ENCODE measurements around the gene PCDH20. TPM values are rescaled to one million over a fixed set of nuclear protein-coding genes. Genes with fewer than 3 reads are reported as not detected.

The PCDH20 gene
- total RNA-seq, 2 donors from 2014 or later, result 4.3 to 9.2 TPM

DNA sequence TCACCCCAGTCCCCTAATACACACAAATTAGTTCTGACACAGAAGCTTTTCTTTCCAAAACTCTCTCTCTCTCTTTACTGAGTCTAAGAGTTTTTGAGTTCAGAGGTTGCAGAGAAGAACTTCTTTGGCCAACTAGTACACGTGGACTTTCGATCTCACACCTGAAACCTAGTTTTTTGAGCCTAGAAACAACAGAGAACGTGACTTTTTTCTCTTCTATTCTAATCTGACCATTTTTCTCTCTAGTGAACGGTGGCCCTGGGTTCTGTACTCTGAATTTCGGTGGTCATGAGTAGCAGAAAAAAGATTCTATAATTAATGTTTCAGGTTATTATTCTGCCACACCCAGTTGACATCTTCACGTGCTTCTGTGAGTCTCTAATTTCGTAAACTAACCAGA, 24.2 kb downstream of the PCDH20 start:
- WGBS, 2 experiments (ENCODE audit: insufficient coverage in 1 of 2, insufficient read length in 1 of 2), result 70 to 78% methylated on average over 2 to 7 of the region's 7 CpGs
- no peak overlapping the region for H3K4me3 Mint-ChIP-seq
- TF ChIP-seq, protein P1, sequence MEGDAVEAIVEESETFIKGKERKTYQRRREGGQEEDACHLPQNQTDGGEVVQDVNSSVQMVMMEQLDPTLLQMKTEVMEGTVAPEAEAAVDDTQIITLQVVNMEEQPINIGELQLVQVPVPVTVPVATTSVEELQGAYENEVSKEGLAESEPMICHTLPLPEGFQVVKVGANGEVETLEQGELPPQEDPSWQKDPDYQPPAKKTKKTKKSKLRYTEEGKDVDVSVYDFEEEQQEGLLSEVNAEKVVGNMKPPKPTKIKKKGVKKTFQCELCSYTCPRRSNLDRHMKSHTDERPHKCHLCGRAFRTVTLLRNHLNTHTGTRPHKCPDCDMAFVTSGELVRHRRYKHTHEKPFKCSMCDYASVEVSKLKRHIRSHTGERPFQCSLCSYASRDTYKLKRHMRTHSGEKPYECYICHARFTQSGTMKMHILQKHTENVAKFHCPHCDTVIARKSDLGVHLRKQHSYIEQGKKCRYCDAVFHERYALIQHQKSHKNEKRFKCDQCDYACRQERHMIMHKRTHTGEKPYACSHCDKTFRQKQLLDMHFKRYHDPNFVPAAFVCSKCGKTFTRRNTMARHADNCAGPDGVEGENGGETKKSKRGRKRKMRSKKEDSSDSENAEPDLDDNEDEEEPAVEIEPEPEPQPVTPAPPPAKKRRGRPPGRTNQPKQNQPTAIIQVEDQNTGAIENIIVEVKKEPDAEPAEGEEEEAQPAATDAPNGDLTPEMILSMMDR (conservative IDR thresholded peaks at IDR 0.05), result no peak

GRCh38 chr13:61387694-61388093, 28.0 kb downstream of the PCDH20 start:
- Histone ChIP-seq H3K36me3 (ENCODE audit: control insufficient read depth, insufficient read depth, low read length) (no peaks in the 10 kb centered on the region), H3K4me3 (ENCODE audit: low read length) (no peak overlapping the region), H3K9ac (ENCODE audit: extremely low read depth, low read length, poor library complexity, severe bottlenecking) (no peak overlapping the region), H3K4me1 (ENCODE audit: control insufficient read depth, insufficient read depth, low read length) (no peaks in the 10 kb centered on the region), H3K9me3 (ENCODE audit: control insufficient read depth, low read length) (no peaks in the 10 kb centered on the region), H3K27me3 (ENCODE audit: control insufficient read depth, insufficient read depth, low read length, poor library complexity, severe bottlenecking) (no peaks in the 10 kb centered on the region), H3K27ac (ENCODE audit: low read depth, low read length) (no peak overlapping the region)
- WGBS, 2 experiments (ENCODE audit: insufficient coverage in 1 of 2, insufficient read length in 1 of 2), result 88 to 92% methylated on average over 2 to 3 of the region's 3 CpGs
- Mint-ChIP-seq H3K27me3 (ENCODE audit: insufficient read depth) (peaks cover 1% of the 10 kb centered on the region), H3K4me1 (no peaks in the 10 kb centered on the region), H3K9me3 (no peaks in the 10 kb centered on the region), H3K36me3 (ENCODE audit: low read depth) (no peaks in the 10 kb centered on the region), H3K27ac (no peak overlapping the region), H3K4me3 (no peak overlapping the region)
- TF ChIP-seq, protein P1 (conservative IDR thresholded peaks at IDR 0.05), result no peak
- no peak for DNase-seq

More for the DNA sequence above, 24.2 kb downstream of the PCDH20 start:
- Histone ChIP-seq H3K4me1 (ENCODE audit: control insufficient read depth, insufficient read depth, low read length) (no peaks in the 10 kb centered on the region), H3K9ac (ENCODE audit: extremely low read depth, low read length, poor library complexity, severe bottlenecking) (no peak overlapping the region), H3K36me3 (ENCODE audit: control insufficient read depth, insufficient read depth, low read length) (no peaks in the 10 kb centered on the region), H3K27ac (ENCODE audit: low read depth, low read length) (no peak overlapping the region), H3K9me3 (ENCODE audit: control insufficient read depth, low read length) (no peaks in the 10 kb centered on the region), H3K27me3 (ENCODE audit: control insufficient read depth, insufficient read depth, low read length, poor library complexity, severe bottlenecking) (no peaks in the 10 kb centered on the region), H3K4me3 (ENCODE audit: low read length) (no peak overlapping the region)
- H3K27me3 Mint-ChIP-seq (ENCODE audit: insufficient read depth), result no peaks in the 10 kb centered on the region
- H3K36me3 Mint-ChIP-seq (ENCODE audit: low read depth), result no peaks in the 10 kb centered on the region
- H3K27ac Mint-ChIP-seq, result no peak overlapping the region
- H3K9me3 Mint-ChIP-seq, result no peaks in the 10 kb centered on the region
- H3K4me1 Mint-ChIP-seq, result no peaks in the 10 kb centered on the region
- DNase-seq, result no peak

GRCh38 chr13:61383111-61383510, 32.5 kb downstream of the PCDH20 start:
- Mint-ChIP-seq H3K4me1 (peaks cover 5% of the 10 kb centered on the region), H3K27ac (no peak overlapping the region), H3K4me3 (no peak overlapping the region), H3K27me3 (ENCODE audit: insufficient read depth) (peaks cover 1% of the 10 kb centered on the region), H3K36me3 (ENCODE audit: low read depth) (no peaks in the 10 kb centered on the region), H3K9me3 (no peaks in the 10 kb centered on the region)
- 78% methylated on average over 1 of the region's 2 CpGs; no CpG with 5 or more reads in 1 of the 2 experiments for WGBS, 2 experiments (ENCODE audit: insufficient coverage in 1 of 2, insufficient read length in 1 of 2)
- H3K27ac ChIP-seq (ENCODE audit: low read depth, low read length), result no peak overlapping the region
- H3K9me3 ChIP-seq (ENCODE audit: control insufficient read depth, low read length), result no peaks in the 10 kb centered on the region
- H3K4me3 ChIP-seq (ENCODE audit: low read length), result no peak overlapping the region
- no peaks in the 10 kb centered on the region for H3K36me3 ChIP-seq (ENCODE audit: control insufficient read depth, insufficient read depth, low read length)
- no peaks in the 10 kb centered on the region for H3K27me3 ChIP-seq (ENCODE audit: control insufficient read depth, insufficient read depth, low read length, poor library complexity, severe bottlenecking)
- TF ChIP-seq, protein P1 (conservative IDR thresholded peaks at IDR 0.05), result no peak
- no peaks in the 10 kb centered on the region for H3K4me1 ChIP-seq (ENCODE audit: control insufficient read depth, insufficient read depth, low read length)
- no peak for DNase-seq
- no peak overlapping the region for H3K9ac ChIP-seq (ENCODE audit: extremely low read depth, low read length, poor library complexity, severe bottlenecking)

All from endodermal cell (in vitro differentiated cells).